CD4-positive, alpha-beta T cell treated with Interleukin-4 for 4 hours (primary cell): ENCODE results near the gene GJB1.
"Not testable (repeated sequence)": the region's sequence is repeated elsewhere in the genome, so short reads cannot be mapped to it uniquely, and the experiment has no call there.

ENCODE experiments used
- DNase-seq: peaks from one replicate; pipeline ENCODE4 v3.0.0-alpha.2; 2020

Gene GJB1

DNA sequence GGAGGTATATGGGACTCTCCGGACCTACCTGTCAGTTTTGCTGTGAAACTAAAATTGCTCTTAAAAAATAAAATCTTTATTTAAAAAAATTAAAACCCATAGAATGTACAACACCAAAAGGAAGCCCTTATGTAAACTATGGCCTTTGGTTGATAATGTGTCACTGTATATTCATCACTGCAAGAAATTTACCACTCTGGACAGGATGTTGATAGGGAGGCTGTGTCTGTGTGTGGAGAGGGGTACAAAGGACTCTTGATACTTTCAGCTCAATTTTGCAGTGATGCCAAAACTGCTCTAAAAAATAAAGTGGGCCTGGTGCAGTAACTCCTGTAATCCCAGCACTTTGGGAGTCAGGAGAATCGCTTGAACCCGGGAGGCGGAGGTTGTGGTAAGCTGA is 33.8 kb downstream of the GJB1 start:
- no peak for DNase-seq

DNA sequence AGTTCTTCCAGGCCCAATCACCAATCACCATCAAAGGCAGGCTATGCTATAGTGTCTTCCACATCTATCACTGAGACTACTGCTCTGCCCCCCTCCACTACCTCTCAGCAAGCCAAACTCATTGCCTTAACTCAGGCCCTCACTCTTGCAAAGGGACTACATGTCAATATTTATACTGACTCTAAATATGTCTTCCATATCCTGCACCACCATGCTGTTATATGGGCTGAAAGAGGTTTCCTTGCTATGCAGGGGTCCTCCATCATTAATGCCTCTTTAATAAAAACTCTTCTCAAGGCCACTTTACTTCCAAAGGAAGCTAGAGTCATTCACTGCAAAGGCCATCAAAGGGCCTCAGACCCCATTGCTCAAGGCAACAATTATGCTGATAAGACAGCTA is 45.6 kb downstream of the GJB1 start:
- DNase-seq, result not testable (repeated sequence)

DNA sequence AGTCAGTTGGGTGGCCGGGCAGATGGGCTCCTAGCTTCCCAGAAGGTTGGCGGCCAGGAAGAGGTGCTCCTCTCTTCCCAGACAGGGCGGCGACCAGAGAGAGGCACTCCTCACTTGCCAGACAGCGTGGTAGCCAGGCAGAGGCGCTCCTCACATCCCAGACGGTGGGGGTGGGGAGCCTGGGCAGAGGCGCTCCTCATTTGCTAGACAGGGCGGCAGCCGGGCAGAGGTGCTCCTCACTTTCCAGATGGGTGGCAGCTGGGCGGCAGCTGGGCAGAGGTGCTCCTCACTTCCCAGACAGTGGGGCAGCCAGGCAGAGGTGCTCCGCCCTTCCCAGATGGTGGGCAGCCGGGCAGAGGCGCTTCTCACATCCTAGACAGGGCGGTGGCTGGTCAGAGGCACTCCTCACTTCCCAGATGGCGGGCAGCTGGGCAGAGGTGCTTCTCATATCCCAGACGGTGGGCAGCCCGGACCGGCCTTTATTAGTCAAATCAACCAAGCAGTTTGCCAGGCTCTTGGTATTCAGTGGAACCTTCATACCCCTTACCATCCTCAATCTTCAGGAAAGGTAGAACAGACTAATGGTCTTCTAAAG is 46.9 kb downstream of the GJB1 start:
- DNase-seq, result no peak

DNA sequence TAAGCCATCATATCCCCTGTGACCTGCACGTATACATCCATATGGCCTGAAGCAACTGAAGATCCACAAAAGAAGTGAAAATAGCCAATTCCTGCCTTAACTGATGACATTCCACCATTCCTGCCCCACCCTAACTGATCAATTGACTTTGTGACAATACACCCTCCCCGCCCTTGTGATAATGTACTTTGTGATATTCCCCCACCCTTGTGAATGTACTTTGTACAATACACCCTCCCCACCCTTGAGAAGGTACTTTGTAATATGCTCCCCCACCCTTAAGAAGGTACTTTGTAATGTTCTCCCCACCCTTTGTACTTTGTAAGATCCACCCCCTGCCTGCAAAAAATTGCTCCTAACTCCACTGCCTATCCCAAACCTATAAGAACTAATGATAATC is 49.3 kb downstream of the GJB1 start:
- not testable (repeated sequence) for DNase-seq
